Cardiac fibroblast (primary cell): ENCODE data around the gene DPF3.
A peak's percentile ranks its signal among the peaks of the same experiment; 100 is the strongest.

Experiments used
- DNase-seq, 2 donors: peaks; one replicate each; pipeline versions ENCODE4 v3.0.0 to v3.0.0-alpha.2; 2010; ENCODE audit warnings: low read depth in 2 of 2
- H3K4me3 ChIP-seq, 2 donors: replicated peaks in 1 of 2; 1 replicate in 1 of 2; 2 replicates in 1 of 2; pipeline ENCODE4 v1.5.1; 2011; ENCODE audit warnings: low read depth in 2 of 2, low read length in 2 of 2, mild to moderate bottlenecking in 2 of 2, moderate library complexity in 1 of 2
- TF ChIP-seq, protein P1 (sequence below): IDR thresholded peaks from one replicate; pipeline ENCODE4 v1.5.1; 2011; ENCODE audit warnings: low read depth, mild to moderate bottlenecking, low read length, inconsistent platforms

The DPF3 gene

DNA sequence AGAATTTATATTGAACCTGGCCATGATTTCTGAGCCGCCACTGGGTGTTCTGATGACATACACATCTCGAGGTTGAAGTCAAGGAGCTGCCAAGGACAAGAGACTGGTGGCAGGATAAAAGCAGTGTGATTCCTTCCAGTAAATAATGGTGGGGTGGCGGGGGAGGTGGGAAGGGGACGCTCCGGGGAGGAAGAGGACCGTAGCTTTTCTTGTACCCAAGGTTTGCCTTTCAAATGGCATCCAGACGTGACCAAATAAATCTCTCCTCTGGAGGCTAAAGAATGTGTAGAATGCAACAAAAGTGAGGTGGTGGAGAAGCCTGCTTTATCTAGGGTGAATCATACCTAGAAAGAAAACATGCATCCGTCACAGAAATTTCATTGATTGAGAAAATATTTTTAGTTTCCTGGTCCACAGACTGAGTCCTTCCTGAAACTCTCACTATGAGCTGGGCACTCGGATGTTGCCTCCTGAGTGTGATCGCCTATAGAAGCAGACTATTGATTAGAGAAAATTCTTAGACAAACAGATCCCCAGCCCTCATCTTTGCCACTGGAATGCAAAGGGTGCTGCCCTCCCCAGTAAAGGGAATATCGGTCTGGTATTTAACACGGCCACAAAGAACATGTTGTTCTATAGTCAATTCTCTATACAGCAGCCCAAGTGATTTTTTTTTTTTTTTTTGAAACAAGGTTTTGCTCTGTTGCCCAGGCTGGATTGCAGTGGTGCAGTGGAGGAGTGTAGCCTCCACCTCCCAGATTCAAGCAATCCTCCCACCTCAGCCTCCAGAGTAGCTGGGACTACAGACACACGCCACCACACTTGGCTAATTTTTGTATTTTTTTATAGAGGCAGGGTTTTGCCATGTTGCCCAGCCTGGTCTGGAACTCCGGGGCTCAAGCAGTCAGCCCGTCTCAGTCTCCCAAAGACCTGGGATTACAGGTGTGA, 112.1 kb downstream of the DPF3 start:
- TF ChIP-seq, protein P1, sequence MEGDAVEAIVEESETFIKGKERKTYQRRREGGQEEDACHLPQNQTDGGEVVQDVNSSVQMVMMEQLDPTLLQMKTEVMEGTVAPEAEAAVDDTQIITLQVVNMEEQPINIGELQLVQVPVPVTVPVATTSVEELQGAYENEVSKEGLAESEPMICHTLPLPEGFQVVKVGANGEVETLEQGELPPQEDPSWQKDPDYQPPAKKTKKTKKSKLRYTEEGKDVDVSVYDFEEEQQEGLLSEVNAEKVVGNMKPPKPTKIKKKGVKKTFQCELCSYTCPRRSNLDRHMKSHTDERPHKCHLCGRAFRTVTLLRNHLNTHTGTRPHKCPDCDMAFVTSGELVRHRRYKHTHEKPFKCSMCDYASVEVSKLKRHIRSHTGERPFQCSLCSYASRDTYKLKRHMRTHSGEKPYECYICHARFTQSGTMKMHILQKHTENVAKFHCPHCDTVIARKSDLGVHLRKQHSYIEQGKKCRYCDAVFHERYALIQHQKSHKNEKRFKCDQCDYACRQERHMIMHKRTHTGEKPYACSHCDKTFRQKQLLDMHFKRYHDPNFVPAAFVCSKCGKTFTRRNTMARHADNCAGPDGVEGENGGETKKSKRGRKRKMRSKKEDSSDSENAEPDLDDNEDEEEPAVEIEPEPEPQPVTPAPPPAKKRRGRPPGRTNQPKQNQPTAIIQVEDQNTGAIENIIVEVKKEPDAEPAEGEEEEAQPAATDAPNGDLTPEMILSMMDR: no peak

DNA sequence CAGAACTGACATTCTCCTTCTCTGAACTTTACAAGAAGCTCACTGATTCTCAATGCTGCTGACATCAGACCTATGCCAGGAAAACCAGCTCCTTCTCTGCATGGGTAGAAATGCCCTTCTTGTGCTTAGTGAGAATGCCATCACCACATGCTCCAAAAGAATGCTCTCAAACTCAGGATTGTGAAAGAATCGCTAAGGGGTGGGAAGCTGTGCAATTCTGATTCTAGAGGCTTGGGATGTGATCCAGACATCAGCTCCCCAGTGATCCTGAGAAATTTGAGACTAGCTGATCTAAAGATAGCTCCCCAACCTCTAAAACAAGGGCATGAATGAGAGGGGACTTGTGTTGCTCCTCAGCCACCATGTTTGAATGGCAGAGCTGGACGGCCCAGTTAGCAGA, 113.2 kb downstream of the DPF3 start:
- TF ChIP-seq, protein P1: no peak
- peak; percentile 71 to 76 for DNase-seq
- H3K4me3 ChIP-seq: no peak overlapping the region

More for the DNA sequence above, 112.1 kb downstream of the DPF3 start:
- peak; percentile 53 to 86 for DNase-seq
- no peak overlapping the region for H3K4me3 ChIP-seq

DNA sequence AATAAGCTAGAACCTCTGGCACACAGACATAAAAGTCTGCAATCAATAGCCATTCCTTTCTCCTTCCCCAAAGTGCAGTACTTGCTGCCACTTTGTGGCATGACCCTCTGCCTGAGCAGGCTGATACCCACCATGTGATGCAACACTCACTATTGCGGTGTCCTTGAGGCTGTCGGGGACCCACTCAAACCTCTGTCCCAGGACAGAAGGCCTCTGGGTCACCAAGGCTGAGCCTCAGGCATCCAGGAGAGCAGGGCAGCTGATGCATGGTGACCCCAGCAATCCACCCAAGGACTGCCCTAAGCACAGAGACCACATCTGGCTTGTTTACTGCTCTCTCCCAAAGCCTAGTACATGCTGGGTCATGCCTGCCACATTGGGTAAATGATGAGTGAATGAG, 114.2 kb downstream of the DPF3 start:
- TF ChIP-seq, protein P1: no peak
- no peak overlapping the region for H3K4me3 ChIP-seq
- DNase-seq: no peak

DNA sequence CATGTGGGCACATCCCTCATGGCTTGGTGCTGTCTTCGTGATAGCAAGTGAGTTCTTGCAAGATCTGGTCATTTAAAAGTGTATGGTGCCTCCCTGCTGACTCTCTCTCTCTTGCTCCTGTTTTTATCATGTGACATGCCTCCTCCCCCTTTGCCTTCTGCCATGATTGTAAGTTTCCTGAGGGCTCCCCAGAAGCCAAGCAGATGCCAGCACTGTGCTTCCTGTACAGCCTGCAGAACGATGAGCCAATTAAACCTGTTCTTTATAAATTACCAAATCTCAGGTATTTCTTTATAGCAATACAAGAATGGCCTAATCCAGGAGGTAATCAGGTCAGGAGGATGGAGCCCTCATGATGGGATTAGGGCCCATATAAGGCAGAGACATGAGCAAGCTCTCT, 116.3 kb downstream of the DPF3 start:
- H3K4me3 ChIP-seq: no peak overlapping the region
- TF ChIP-seq, protein P1: no peak
- DNase-seq: no peak

DNA sequence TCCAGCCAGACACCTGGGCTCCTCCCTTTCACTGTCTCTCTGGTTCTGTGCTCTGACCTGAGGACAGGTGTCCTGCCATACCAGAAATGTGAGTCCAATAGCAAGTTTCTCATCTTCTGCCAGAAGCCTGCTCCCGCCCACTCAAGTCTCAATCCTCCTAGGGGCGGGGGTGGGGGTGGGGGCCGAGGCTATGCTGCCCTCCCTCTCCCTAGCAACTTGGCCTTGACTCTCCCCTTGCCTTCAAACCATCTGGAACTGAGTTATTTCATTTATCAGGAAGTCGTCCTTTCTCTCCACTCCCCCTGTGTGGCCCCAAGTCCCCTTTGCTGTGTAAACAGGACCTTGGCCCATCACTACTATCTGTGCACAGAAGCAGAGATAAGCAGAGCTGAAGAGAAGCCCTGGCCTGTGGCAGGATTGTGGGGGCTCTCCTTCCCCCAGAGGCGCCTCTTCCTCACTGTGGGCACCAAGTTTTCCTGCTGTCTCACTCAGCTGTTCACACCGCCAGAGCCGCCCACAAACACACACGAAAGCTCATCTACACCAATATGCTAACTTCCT, 117.1 kb downstream of the DPF3 start:
- TF ChIP-seq, protein P1: no peak
- H3K4me3 ChIP-seq: no peak overlapping the region
- no peak for DNase-seq

DNA sequence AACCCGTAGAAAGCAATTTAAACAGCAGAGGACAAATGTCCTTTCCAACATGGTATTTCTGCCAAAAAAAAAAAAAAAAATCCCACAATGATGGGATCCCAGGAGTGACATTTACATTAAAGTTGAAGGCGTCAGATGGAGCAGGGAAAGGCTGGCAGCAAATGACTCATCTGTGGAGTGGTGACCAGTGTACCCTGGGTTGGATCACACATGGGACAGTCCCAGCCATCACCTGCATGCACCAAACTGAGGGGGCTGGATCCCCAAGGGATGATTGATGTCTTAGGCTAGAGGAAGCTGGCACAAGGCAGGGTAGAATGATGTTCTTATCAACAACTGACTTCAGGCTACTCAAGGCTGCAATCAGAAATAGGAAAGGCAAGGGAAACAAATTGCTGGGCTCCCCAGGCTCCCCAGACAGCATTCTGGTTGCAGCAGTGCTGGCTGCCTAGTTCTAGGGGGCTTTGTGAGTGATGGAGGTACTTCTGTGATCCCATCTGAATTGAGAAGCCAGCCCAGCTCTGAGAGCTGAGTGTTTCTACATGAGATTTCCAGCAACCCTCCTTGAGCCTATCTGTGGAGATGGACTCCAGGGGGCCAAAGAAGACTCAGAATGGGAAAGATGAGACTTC, 117.9 kb downstream of the DPF3 start:
- TF ChIP-seq, protein P1: no peak
- DNase-seq: no peak
- H3K4me3 ChIP-seq: no peak overlapping the region
